K562 (cell line): ENCODE results near the gene C11orf54. TPM values are rescaled to one million over a fixed set of nuclear protein-coding genes. Genes with fewer than 3 reads are reported as not detected.
A peak's percentile ranks its signal among the peaks of the same experiment; 100 is the strongest.

Experiments
- ATAC-seq: fragments of 200-7000 bp; cut with Tn5 transposase; 3 replicates; pipeline ENCODE4 v1.9.1; 2020; ENCODE audit warnings: moderate library complexity
- BruUV-seq: library from RNA; stranded (reverse); fragments of 400-500 nt; replicated peaks from 2 replicates; lab custom pipeline; 2021; lab: Mats Ljungman, UMichigan
- CTCF ChIA-PET: fragments of 300-600 bp; formaldehyde crosslinking; extraction: SDS; loops from one replicate; lab custom pipeline; 2021; ENCODE audit warnings: low intra/inter-chr PET ratio; lab: Yijun Ruan, JAX
- POLR2A ChIA-PET: fragments of 300-600, 350-650 bp; sonication (Branson Sonifier 250); formaldehyde crosslinking; extraction: SDS; loops from one replicate; lab custom pipeline; 2021; ENCODE audit warnings: antibody characterized with exemption, inconsistent platforms; lab: Yijun Ruan, JAX
- DNase-seq, 4 experiments: peaks; one replicate each; pipeline versions ENCODE4 v3.0.0 to v3.0.0-alpha.2; 2011 to 2018; ENCODE audit warnings: low spot score in 3 of 4, mixed read lengths in 3 of 4; ENCODE audit errors: extremely low read depth in 1 of 4
- FAIRE-seq: peaks from 2 replicates; lab custom pipeline; 2011; peaks lifted over from hg19 to GRCh38; lab: Jason Lieb, UNC
- H2AFZ ChIP-seq: 2 replicates; pipeline ENCODE4 v1.6.0; 2011; ENCODE audit warnings: low read depth, low read length, control low read depth, inconsistent platforms
- H3K27ac ChIP-seq: fragments of 200-600 bp; 3 replicates; pipeline ENCODE4 v1.8.0; 2011; ENCODE audit warnings: low read depth, mild to moderate bottlenecking, control low read depth, inconsistent platforms, low read length, moderate library complexity, mixed read lengths; ENCODE audit errors: extremely low read depth
- H3K27me3 ChIP-seq, 2 experiments: fragments of 300-600 bp in 1 of 2; 2 replicates in 1 of 2; 3 replicates in 1 of 2; pipeline versions ENCODE4 v1.6.0 to v1.8.0; 2011; ENCODE audit warnings: inconsistent platforms in 2 of 2, low read length in 2 of 2, mild to moderate bottlenecking in 1 of 2, mixed read lengths in 1 of 2, moderate library complexity in 1 of 2; ENCODE audit not compliant: control insufficient read depth in 2 of 2, insufficient read depth in 2 of 2
- H3K36me3 ChIP-seq: fragments of 300-600 bp; 3 replicates; pipeline ENCODE4 v1.8.0; 2011; ENCODE audit warnings: mild to moderate bottlenecking, low read length, inconsistent platforms; ENCODE audit not compliant: control insufficient read depth, insufficient read depth
- H3K4me1 ChIP-seq, 2 experiments: fragments of 200-600 bp in 1 of 2; replicated peaks in 1 of 2; 2 replicates in 1 of 2; 3 replicates in 1 of 2; pipeline versions ENCODE4 v1.5.1 to v1.8.0; 2011; ENCODE audit warnings: inconsistent platforms in 2 of 2, low read length in 2 of 2, mild to moderate bottlenecking in 1 of 2, mixed read lengths in 1 of 2, moderate library complexity in 1 of 2; ENCODE audit not compliant: control insufficient read depth in 2 of 2, insufficient read depth in 2 of 2
- H3K4me2 ChIP-seq: 2 replicates; pipeline ENCODE4 v1.6.1; 2011; ENCODE audit warnings: low read length, control low read depth, inconsistent platforms, mixed read lengths; ENCODE audit not compliant: insufficient read depth
- H3K4me3 ChIP-seq: fragments of 200-600 bp; sonication (generic), shearing (Covaris generic); 2 replicates; pipeline ENCODE4 v1.5.1; 2016; ENCODE audit warnings: control low read depth, inconsistent platforms
- H3K79me2 ChIP-seq: fragments of 200-600 bp; 3 replicates; pipeline ENCODE4 v1.8.0; 2011; ENCODE audit warnings: low read length, inconsistent platforms; ENCODE audit not compliant: control insufficient read depth, insufficient read depth
- H3K9ac ChIP-seq, 2 experiments: 2 replicates each; pipeline versions ENCODE4 v1.6.0 to v1.6.1; 2011; ENCODE audit warnings: low read depth in 2 of 2, low read length in 2 of 2, control low read depth in 1 of 2, inconsistent platforms in 1 of 2, mild to moderate bottlenecking in 1 of 2, mixed read lengths in 1 of 2; ENCODE audit not compliant: insufficient read depth in 1 of 2
- H3K9me1 ChIP-seq: one replicate; pipeline ENCODE4 v1.6.0; 2011; ENCODE audit warnings: inconsistent platforms, mild to moderate bottlenecking, low read length, moderate library complexity; ENCODE audit not compliant: control insufficient read depth, insufficient read depth
- H3K9me3 ChIP-seq: replicated peaks from 2 replicates; pipeline ENCODE4 v1.5.1; 2011; ENCODE audit warnings: low read depth, low read length, inconsistent platforms; ENCODE audit not compliant: control insufficient read depth, insufficient read depth
- H4K20me1 ChIP-seq: replicated peaks from 2 replicates; pipeline ENCODE4 v1.6.1; 2011; ENCODE audit warnings: low read length, inconsistent platforms, mixed read lengths; ENCODE audit not compliant: control insufficient read depth, insufficient read depth
- POLR2G ChIP-seq: fragments of 200-400 bp; formaldehyde crosslinking; IDR thresholded peaks from 2 replicates; pipeline ENCODE4 v1.6.1; 2017; ENCODE audit warnings: low read depth, mild to moderate bottlenecking, antibody characterized with exemption, low read length, moderate library complexity
- RBFOX2 ChIP-seq: fragments of 200-400 bp; formaldehyde crosslinking; IDR thresholded peaks from 2 replicates; pipeline ENCODE4 v1.6.1; 2017; ENCODE audit warnings: low read depth, mild to moderate bottlenecking, low read length, moderate library complexity
- SMC3 ChIP-seq: conservative IDR thresholded peaks from 2 replicates; pipeline ENCODE4 v1.6.1; 2011; ENCODE audit warnings: low read depth, low read length, improper control_type of control experiment; ENCODE audit not compliant: insufficient read depth
- ZBTB33 ChIP-seq: sonication (generic); formaldehyde crosslinking; IDR thresholded peaks from 2 replicates; pipeline ENCODE4 v1.8.1; 2023; ENCODE audit warnings: mild to moderate bottlenecking, missing genetic modification reagents
- WGBS: fragments of 100-300 bp; shearing (Covaris generic); methylation state at CpG from one replicate; pipeline ENCODE4 v1.1.6; 2016; ENCODE audit warnings: low coverage, mixed read lengths; ENCODE audit not compliant: insufficient coverage; ENCODE audit errors: missing lambda C conversion rate; 5-methylcytosine and 5-hydroxymethylcytosine counted together
- in situ Hi-C: fragments of 300-500 bp; cut with MboI; formaldehyde crosslinking; loops from 4 replicates; pipeline ENCODE4 v1.15.0; 2018; ENCODE audit warnings: inconsistent platforms, mixed read lengths
- intact Hi-C: fragments of 100-400 bp; cut with micrococcal nuclease; formaldehyde crosslinking; loops from 2 replicates; pipeline ENCODE4 v1.14.2; 2022
- polyA plus RNA-seq, 8 experiments: library from polyadenylated mRNA; depleted of rRNA in 4 of 8; stranded (reverse) in 5 of 8; unstranded in 3 of 8; fragments of >200 nt; fragmentation: Nextera tagmentation in 2 of 8; fragmentation: Illumina TruSeq in 1 of 8; extraction: Ambion mirVana in 2 of 8; extraction: Trizol in 1 of 8; gene quantifications; 2 replicates each; pipeline versions ENCODE4 v1.2.1 to v1.2.3, GENCODE V29; 2011 to 2014; ENCODE audit warnings: inconsistent platforms in 1 of 8, missing spikeins in 1 of 8
- total RNA-seq, 7 experiments: library from RNA; depleted of rRNA in 6 of 7; stranded (reverse); fragments of >200 nt in 6 of 7; fragmentation: Illumina TruSeq in 2 of 7; extraction: Trizol in 2 of 7; gene quantifications; 2 replicates each; pipeline versions ENCODE4 v1.2.1 to v1.2.3, GENCODE V29; 2011 to 2021; ENCODE audit warnings: low replicate concordance in 1 of 7

Gene C11orf54
- total and polyA plus RNA-seq, 9 of the 15 experiments (the other 6 are each of a cell fraction or from before 2014, with no cell fraction given), result 13.4 to 33.0 (median 23.1) TPM

DNA sequence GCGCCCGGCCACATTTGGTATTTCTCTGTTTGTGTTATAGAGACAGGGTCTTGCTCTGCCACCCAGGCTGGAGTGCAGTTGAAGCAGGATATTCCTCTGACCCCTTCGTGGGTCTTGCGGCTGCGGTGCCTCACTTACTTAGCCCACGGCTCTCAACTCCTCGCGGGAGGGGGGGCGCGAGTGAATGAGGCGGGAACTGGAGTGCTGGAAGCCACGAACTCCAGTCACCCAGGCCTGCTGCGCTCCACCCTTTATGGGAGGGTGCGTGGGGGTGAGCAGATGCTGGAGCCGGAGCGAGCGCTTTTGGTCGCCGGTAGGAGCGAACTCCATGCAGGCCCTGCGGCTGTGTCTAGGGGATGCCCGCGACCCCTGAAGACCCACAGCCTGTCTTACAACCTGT, 1.8 kb downstream of the C11orf54 start:
- H4K20me1 ChIP-seq, result no peaks in the 10 kb centered on the region; the same call in none of the 2 replicates
- peaks cover 30% of the 10 kb centered on the region for H3K36me3 ChIP-seq
- no peak overlapping the region for H3K4me2 ChIP-seq
- no peaks in the 10 kb centered on the region for H3K9me1 ChIP-seq
- H3K79me2 ChIP-seq, result peaks cover 48% of the 10 kb centered on the region
- peak in 2 of 4 experiments; percentile 26 to 32 for DNase-seq
- H3K9ac ChIP-seq, result peak overlapping the region in 1 of 2 experiments; percentile 41; a peak in 1 of 4 replicates
- ATAC-seq, result no peak
- no peak for FAIRE-seq
- H2AFZ ChIP-seq, result no peak overlapping the region
- POLR2A ChIA-PET, result interaction anchor here (5.1 kb wide), 1 partner anchor 14 kb away, joined by 98 read pairs; no protein-coding TSS in a partner anchor
- CTCF ChIA-PET, result no interaction called here
- no peak overlapping the region for H3K4me3 ChIP-seq
- in situ Hi-C loops, result no loop called here
- BruUV-seq, result no TSS peak
- TF ChIP-seq RBFOX2, result peak; percentile 60; the same call in 1 of the 2 replicates
- 0 out of 2 replicates have a peak, but pooled peaks have one; percentile 23 for TF ChIP-seq POLR2G
- TF ChIP-seq SMC3, result no peak
- peak; percentile 87 for TF ChIP-seq ZBTB33 (CRISPR knock-in tag)
- no peak overlapping the region for H3K27ac ChIP-seq
- H3K9me3 ChIP-seq, result no peaks in the 10 kb centered on the region
- peaks cover 4 to 10% of the 10 kb centered on the region in 2 experiments; a peak in 4 of 5 replicates for H3K4me1 ChIP-seq
- 93% methylated on average over 15 of the region's 23 CpGs for WGBS
- intact Hi-C loops, result no loop called here
- H3K27me3 ChIP-seq, result no peaks in the 10 kb centered on the region
